Dermis microvascular lymphatic vessel endothelial cell (primary cell): ENCODE measurements around the gene SDK1. TPM values are rescaled to one million over a fixed set of nuclear protein-coding genes. Genes with fewer than 3 reads are reported as not detected.
"Not testable (repeated sequence)": the region's sequence is repeated elsewhere in the genome, so short reads cannot be mapped to it uniquely, and the experiment has no call there.

Source experiments
- DNase-seq, 2 donors: peaks; one replicate each; pipeline versions ENCODE4 v3.0.0 to v3.0.0-alpha.2; 2010; ENCODE audit warnings: low read depth in 2 of 2
- total RNA-seq: library from RNA; depleted of rRNA; stranded (reverse); fragments of >200 nt; gene quantifications from 2 replicates; pipeline ENCODE4 v1.2.1, GENCODE V29; 2014

SDK1 gene
- total RNA-seq, 1 donor from 2014 or later = 0.39 TPM

DNA sequence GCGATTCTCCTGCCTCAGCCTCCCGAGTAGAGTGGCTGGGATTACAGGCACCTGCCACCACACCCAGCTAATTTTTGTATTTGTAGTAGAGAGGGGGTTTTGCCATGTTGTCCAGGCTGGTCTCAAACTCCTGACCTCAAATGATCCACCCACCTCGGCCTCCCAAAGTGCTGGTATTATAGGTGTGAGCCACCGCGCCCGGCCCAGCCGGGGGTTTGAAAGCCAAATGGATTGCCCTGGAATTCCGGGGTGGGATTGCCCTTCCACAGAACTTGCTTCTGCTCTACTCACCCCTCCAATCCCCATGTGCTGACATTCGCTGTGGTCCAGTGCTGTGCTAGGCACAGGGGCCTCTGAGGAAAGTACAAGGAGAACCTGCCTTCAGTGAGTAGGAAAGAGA, 793.1 kb downstream of the SDK1 start:
- DNase-seq = not testable (repeated sequence)

DNA sequence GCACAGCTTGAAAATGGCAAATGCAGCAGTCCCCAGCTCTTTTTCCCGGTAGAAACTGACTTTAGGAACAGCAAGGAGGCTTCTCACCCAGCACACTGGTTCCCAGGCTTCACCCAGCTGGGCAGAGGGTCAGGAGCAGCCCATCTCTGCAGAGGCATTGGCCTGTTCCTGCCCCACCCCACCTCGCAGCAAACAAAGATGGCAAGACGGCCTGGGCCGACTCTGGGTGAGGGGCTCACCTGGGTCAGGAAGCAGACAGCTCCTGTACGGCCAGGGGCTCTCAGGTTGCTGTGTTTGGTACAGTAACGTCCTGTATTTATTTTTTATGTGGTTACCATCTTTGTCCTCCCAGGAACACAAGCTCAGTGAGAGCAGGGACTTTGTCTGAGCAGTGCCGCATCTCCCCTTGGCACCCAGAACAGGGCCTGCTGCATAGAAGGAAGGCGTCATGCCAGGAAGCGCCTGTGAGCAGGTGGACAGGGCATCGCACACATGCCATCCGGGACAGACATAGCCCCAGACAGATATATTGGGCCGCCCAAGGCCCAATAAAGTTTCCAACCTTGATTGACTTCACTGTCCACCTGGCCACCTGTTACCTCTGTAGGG, 796.1 kb downstream of the SDK1 start:
- DNase-seq = peak in 1 of 2 donors; percentile 74

DNA sequence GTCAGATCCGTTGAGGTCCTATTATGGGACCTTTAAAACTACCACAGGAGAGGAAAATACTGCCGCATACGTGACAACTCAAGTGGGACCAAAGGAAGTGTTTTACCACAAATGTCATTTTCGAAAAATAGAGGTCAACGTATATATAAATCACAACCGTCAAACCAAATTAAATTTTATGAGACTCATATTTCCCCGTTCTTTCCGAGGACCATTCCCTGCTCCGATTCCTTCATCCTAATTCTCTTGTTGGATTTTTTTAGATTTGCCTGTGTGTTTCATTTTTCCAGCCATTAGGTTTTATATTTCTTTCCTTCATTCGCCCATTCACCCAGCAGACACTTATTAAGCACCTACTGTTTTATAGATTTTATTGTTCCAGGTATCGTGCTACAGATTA, 797.1 kb downstream of the SDK1 start:
- DNase-seq = no peak

DNA sequence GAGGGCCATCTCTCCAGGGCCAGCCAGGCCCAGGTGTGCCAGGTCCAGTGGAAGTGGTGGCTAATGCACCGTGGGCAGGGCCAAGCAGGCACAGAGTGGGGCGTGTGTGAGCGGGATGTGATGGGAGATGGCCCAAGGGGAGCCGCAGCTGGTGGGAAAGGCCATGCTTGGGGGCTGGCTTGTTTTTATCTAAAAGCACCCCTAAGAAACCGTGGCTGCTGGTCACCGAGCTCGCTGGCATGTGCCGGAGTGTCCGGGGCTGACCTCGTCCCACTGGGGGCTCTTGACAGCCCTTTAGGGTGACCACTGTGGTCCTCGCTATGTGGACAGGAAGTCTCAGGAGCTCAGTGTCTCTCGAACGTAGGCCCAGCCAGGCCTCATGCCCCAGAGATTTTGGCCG, 798.6 kb downstream of the SDK1 start:
- DNase-seq = no peak

DNA sequence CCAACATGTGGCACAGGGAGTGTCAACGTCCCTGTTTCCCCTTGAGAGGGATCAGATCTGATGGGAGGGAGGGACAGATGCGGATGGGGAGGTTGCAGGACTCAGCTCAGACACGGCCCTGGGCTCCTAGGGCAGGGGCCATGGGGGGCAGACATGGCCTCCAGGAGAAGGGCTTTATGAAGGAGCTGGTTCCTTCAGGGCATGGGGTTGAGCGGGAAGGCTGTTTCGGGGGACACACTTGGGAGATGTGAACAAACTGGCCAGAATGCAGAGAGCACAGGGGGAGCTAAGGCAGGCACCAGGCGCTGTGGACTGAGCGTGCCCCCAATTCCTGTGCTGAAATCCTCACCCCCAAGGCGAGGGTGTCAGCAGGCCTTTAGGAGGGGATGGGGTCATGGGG, 799.1 kb downstream of the SDK1 start:
- no peak for DNase-seq

DNA sequence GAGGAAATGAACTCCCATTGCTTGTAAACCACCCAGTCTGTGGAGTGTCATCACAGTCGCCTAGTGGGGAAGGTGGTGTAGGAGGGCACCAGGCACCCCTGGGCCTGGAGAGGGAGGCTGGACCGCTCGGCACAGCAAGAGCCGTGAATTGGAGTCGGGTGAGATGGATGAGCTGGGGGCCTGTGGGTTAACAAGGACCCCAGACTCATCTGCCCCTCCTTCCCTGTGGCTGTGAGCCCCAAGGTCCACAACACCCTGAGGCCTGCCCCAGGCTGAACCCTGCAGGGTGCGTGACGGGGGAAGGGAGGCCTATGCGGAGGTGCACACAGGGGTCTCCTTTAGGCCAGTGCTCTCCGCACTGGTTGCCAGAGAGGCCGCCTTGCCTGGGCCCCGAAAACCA, 799.6 kb downstream of the SDK1 start:
- no peak for DNase-seq

DNA sequence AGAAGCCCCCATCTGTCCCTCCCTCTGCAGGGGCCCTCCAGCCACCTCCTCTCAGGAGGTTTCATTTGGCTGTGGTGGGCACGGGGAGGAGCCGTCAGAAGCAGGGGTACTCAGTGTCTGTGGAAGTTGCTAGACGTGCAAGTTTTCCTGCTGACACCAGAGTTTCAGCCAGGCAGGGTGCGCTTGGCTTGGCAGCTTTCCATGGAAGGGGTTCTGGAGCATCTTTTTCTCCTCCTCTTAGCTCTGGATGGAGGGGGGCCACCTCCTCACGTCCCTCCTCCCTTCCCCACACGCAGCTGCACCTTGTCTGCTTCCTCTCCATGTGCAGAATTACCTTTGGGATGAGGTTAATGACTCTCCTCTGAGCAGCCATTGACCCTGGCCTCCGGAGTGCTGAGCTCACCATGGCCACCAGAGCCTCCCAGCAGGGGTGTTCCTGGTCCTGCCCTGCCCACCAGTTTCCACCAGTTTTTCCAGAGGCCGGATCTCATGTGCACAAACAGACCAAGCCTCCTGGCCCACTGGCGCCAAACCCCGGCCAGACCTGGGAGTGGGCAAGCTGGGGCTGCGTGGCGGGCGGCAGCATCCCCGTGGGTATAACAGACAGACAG, 801.3 kb downstream of the SDK1 start:
- DNase-seq = peak; percentile 7 to 65

DNA sequence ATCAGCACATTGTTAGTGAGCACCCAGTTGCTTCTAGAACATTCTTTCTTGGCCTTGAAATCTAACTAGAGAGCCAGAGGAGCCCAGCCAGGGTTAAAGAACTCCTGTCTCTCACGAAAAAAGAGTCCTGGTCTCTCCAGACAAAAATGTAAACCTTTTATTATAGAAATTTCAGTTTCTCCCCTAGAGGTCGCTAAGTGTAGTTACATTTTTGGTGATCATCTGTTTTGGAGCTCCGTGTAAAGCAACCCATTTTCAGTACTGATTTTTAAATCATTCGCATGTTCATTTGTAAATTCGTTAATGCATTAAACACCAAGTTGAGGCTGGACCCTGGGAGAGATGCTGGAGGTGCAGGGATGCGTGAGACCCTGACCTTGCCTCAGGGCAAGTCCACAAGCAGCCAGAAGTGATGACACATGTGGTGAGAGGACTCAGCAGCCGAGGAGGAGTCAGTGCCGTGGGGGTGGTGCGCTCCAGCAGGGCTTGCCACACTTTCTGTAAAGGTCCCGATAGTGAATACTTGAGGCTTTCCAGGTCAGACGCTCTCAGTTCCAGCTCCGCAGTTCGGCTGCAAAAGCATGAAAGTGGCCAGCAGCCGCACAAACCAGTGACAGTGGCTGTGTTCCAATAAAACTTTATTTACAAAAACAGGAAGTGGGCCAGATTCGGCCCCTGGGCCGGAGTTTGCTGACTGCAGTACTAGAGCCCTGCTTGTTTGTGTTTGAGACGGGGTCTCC, 802.5 kb downstream of the SDK1 start:
- peak in 1 of 2 donors; percentile 18 for DNase-seq

DNA sequence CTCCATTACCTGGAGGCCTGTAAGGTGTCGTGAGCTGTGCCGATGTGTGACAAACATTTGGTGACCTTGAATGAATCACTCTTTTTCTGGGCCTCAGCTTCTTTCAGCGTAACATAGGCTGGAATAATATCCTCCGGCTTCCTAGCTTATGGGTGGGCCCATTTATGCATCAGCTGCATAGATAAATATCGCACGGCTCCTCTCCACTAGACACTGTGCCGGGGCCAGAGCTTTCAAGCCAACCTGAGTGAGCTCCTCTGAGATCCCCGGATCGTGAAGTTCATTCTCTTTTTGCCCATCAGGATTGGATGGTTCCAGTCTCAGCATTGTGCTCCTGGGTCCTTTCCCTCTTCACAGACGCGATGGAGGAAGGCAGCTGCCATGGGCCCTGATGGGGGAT, 806.8 kb downstream of the SDK1 start:
- DNase-seq = no peak

DNA sequence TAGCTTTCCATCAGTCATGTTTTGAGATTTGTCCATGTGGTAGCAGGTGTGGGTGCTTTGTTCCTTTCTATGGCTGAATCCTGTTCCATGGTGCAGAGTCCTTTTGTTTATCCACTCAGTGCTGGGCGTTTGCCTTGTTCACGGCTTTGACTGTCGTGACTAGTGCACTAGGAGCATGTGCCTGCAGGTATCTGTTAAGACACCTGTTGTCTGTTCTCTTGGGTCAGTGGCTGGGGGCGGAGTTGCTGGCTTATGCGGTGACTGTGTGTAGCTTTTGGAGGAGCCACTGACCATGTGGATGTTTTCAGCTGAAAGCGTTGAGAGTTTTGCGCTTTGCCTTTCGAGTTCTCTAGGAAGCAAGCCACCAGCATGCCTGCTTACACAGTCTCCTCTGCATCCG, 807.9 kb downstream of the SDK1 start:
- DNase-seq = no peak

DNA sequence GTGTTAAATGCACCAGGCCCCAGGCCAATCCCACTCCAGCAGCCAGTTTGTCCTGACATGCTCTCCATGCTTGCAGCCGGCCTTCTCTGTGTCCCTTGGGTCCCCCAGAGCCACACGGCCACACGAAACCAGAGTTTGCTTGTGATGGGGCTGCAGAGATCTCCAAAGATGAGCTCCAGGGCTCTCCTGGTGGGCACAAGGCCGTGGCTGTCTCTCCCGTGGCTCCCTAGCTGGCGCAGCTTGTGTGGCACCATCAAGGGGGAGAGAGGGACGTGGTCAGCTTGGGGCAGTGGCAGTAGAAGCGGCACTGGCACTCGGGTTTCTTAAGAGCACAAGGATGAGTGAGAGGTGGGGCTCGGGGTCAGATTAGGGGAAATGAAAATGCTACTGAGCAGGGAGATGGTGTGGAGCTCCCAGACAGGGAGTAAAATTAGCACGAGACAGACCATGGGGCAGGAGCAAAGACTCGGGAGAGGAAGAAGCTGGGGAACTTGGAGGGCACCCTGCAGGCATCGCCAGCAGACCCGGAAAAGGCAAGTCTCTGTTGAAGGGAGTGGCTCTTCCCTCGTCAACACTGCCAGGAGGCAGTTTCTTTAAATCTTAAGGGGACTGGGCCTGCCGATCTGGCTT, 808.5 kb downstream of the SDK1 start:
- no peak for DNase-seq

DNA sequence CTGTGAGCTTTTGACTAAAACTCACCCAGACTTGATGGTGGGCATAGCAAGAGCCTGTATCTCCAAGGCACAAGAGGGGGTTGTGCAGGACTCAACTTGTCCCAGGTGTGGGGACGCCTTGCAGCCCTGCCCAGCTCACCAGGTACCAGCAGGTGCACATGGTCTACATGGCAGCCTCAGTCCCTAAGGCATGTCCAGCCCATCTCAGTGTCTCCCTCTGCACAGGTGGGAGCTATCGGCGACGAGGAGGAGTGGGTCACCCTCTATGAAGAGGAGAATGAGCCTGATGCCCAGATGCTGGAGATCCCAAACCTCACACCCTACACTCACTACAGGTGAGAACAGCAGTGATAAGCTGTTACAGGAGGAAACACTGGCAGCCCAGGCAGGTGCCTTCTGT, 809.4 kb downstream of the SDK1 start:
- no peak for DNase-seq

DNA sequence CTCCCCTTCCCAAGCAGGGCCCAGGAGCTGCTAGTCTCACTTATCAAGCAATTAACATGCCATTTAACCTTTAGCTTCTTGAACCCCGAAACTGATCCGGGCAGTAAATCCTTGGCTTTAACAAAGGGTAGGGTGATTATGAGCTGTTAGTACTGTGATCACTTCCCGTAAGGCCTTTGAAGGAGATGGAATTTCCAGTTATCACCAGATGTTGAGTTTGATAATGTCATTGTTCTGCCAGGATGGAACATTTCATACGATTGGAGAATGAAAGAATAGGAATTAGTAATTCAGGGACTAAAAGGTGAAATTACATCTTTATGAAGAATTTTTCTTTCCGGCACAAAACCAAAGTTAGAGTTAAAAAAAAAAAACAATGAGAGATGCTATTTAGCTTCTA, 810.1 kb downstream of the SDK1 start:
- peak in 1 of 2 donors; percentile 56 for DNase-seq

DNA sequence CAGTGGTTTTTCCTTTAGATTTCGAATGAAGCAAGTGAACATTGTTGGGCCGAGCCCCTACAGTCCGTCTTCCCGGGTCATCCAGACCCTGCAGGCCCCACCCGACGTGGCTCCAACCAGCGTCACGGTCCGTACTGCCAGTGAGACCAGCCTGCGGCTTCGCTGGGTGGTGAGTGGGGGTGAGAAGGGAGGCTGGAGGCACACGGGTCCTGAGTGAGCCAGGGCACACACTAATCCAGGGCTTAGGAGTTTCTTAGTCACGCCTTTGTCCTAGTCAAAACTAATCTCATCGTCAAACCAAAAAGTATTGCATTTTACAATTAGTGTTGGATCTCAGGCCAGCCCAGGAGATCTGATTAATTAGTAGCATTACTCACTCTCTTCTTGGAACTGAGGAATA, 812.2 kb downstream of the SDK1 start:
- DNase-seq = no peak

DNA sequence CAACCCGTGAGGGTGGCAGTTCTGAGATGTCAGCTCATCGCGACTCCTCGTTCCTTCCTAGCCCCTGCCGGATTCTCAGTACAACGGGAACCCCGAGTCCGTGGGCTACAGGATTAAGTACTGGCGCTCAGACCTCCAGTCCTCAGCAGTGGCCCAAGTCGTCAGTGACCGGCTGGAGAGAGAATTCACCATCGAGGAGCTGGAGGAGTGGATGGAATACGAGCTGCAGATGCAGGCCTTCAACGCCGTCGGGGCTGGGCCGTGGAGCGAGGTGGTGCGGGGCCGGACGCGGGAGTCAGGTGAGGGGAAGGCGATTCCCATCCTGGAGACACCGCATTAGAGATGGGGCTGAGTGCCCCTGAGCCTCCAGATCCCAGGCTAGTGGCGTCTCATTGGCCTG, 812.9 kb downstream of the SDK1 start:
- DNase-seq = no peak

DNA sequence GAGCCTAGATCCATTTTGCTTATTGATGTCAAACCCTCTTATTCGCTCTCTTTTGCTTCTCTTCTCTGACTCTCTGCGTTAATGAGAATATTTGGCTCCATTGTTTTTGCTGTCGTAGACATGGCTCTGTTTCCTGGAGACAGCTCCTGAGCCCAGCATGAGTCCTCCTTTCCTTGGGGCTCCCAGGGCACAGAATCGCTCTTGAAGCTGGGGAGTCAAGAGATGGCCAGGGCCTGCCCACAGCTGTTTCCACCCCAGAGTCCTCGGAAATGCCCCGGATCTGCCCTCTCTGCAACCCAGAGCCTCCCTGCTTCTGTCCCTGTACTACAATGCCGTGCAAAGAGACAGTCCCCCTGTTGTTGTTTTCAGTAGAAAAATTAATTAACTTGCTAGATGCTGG, 814.4 kb downstream of the SDK1 start:
- DNase-seq = no peak

DNA sequence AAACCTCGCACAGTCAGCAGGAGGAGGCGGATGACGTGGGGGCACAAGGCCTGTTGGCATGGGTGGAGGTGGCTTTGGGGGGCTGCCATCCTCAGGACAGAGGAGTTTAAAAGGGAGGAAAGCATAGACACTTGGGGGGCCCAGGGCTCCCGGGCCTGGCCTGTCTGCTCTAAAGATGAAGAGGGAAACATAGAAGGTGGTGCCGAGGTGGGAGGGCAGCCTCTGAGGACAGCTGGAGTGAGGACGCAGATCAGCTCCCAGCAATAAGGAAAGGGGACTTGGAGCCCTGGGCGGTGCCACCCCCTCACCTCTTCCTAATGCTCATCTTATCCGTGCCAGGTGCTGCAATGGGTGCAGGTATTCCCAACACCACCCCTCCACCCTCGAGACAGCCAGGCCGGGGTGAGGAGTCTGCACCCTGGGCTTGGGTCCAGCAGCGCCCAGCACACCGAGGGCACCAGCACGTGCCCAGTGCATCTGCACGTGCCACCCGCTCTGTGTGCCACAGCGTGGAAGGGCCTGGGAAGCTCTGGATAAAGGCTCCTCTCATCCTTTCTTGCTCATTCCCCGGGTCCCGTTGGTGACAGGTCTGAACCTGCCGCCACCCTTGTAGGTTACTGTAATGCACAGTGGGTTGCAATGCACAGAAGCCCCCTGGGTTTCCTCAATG, 815.0 kb downstream of the SDK1 start:
- DNase-seq = no peak

DNA sequence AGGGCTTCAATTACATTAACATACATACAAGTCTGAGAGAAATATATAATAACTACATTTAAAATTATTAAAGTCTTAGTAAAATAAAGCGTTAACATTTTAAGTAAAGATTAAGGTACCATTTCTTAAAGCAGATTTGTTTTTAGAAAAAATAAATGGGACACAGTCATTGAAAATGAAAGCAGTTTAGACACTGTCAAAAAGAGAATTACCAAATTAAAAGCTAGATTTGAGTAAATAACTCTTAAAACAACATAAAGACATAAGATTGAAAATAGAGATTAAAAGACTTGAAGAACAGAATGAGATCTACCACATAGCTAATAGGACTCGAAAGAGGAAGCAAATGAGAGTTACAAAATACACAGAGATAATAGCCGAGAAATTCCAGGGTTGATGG, 818.8 kb downstream of the SDK1 start:
- DNase-seq = no peak

DNA sequence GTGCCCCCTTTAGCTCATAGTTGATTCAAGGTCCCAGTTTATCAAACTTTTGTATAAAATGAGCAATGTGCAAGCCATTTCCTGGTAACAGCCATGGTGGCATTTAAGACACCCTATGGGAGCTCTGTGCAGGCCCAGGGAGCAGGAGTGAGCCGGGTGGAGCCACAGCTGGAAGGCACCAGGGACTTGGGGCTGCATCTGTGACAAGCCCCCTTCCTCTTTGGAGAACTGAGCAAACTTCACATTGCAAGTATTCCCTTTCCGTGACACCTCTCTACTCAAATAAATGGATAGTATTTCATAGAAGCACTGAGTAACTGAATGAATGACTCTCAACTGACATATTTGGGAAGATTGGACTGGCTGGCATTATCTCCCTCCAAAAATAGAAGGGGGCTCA, 822.3 kb downstream of the SDK1 start:
- DNase-seq = no peak

DNA sequence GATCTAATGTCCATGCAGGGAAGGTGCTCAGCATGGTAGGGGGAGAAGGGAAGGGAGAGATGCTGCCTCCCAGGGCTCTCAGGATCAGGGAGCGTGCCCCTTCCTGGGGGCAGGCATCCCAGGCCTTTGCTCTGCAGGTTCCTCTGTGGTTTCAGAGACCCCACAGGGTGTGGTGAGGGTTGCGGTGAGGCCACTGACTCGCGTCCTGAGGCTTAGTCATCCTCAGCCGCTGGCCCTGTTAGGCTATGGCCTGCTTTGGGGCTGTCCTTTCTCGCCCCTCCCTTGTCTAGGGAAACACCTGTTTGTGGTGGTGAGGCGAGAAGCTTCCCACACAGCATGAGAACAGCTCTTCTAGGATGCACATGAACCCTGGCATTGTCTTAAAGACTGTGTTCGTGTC, 822.8 kb downstream of the SDK1 start:
- DNase-seq = no peak

DNA sequence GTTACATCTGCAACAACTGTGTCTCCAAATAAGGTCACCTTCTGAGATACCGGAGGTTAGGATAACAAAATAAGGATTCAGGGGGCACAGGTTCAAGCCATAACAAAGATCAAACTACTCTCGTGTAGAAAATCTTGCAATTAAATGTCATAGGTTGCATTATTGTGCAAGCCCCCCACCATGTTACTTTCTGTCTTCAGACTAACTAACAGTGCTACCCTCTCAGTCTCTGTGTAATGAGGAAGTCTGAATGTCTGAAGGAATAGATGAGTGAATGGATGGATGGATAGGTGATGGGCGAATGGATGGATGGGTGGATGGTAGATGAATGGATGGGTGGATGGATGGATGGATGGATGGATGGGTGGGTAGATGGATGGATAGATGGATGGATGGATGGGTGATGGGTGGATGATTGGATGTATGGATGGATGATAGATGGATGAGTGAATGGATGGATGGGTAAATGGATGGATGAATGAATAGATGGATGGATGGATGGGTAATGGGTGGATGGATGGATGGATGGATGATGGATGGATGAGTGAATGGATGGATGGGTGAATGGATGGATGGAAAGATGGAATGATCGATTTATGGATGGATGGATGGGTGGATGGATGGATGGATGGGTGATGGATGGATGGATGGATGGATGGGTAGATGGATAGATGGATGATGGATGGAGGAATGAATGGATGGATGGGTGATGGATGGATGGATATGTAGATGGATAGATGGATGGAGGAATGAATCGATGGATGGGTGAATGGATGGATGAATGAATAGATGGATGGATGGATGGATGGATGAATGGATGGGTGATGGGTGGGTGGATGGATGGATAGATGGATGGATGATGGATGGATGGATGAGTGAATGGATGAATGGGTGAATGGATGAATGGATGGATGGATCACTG, 823.8 kb downstream of the SDK1 start:
- DNase-seq = no peak
